Activated CD4-positive, alpha-beta memory T cell treated with anti-CD3 and anti-CD28 coated beads, Interleukin-2, amount 10 ng/mL, durations not matched to agents 7 days and 5 days (primary cell): ENCODE measurements around the gene DAG1. TPM values are rescaled to one million over a fixed set of nuclear protein-coding genes. Genes with fewer than 3 reads are reported as not detected.

Experiments used
- CTCF ChIA-PET: fragments of 350-600 bp; sonication (Branson Sonifier 250); formaldehyde crosslinking; loops from one replicate; lab custom pipeline; 2021; ENCODE audit warnings: antibody characterized with exemption, inconsistent platforms; lab: Charles Lee
- POLR2A ChIA-PET: fragments of 350-600 bp; sonication (Branson Sonifier 250); formaldehyde crosslinking; loops from one replicate; lab custom pipeline; 2021; ENCODE audit warnings: antibody characterized with exemption; lab: Charles Lee
- DNase-seq: peaks from one replicate; pipeline ENCODE4 v3.0.0-alpha.2; 2020
- H3K27ac Mint-ChIP-seq: one replicate; pipeline ENCODE4 v1.8.0; 2021; ENCODE audit warnings: mild to moderate bottlenecking, mixed read lengths
- H3K27me3 Mint-ChIP-seq: one replicate; pipeline ENCODE4 v1.8.0; 2021; ENCODE audit warnings: mixed read lengths
- H3K36me3 Mint-ChIP-seq: one replicate; pipeline ENCODE4 v1.8.0; 2021; ENCODE audit warnings: low read depth, mixed read lengths
- H3K4me1 Mint-ChIP-seq: one replicate; pipeline ENCODE4 v1.8.0; 2021; ENCODE audit warnings: mixed read lengths
- H3K4me3 Mint-ChIP-seq: one replicate; pipeline ENCODE4 v1.8.0; 2021; ENCODE audit warnings: mild to moderate bottlenecking, mixed read lengths
- H3K9me3 Mint-ChIP-seq: one replicate; pipeline ENCODE4 v1.8.0; 2021; ENCODE audit warnings: mixed read lengths
- total RNA-seq, 2 experiments: library from RNA; stranded (reverse); gene quantifications; one replicate each; pipeline ENCODE4 v1.2.3, GENCODE V29; 2021

Gene DAG1
- total RNA-seq, 2 experiments from 2014 or later: 13.8 to 16.5 TPM

DNA sequence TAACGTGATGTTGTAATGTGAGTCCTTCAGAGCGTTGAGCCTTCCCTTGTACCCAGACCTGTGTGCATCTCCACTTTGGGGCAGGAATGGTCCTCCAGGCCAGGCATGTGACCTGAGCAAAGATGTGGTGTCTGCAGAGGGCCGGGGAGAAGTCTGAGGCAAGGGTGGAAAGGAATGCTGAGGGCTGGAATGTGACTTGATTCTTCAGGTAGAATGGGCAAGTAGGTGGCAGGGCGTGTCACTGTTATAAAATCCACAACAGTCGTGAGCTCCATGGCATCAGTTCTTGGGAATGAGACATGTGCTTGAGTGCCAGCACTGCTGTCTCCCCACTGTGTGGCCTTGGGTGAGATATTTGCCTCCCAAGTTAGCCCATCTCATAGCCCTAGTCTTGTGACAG, 60.2 kb downstream of the DAG1 start:
- Mint-ChIP-seq H3K4me3 (no peak overlapping the region), H3K36me3 (peaks cover 28% of the 10 kb centered on the region), H3K4me1 (peaks cover 9% of the 10 kb centered on the region), H3K27ac (no peak overlapping the region), H3K9me3 (no peaks in the 10 kb centered on the region), H3K27me3 (no peaks in the 10 kb centered on the region)
- CTCF ChIA-PET: interaction anchor here (0.7 to 2.8 kb wide), 3 partner anchors 7 to 142 kb away, joined by 3 to 20 read pairs (median 3); no protein-coding TSS in a partner anchor
- POLR2A ChIA-PET: interaction anchor here (0.6 to 1.5 kb wide), 4 partner anchors 7 to 60 kb away, joined by 3 to 4 read pairs (median 3); partner anchors contain the start of gene DAG1
- DNase-seq: no peak

DNA sequence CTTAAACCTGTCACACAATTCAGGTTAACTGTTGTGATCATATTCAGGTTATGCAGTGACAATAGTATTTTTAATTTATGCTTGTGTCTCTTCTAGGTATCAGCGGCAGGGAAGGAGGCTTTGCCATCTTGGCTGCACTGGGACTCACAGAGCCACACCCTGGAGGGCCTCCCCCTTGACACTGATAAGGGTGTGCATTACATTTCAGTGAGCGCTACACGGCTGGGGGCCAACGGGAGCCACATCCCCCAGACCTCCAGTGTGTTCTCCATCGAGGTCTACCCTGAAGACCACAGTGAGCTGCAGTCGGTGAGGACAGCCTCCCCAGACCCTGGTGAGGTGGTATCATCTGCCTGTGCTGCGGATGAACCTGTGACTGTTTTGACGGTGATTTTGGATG, 60.6 kb downstream of the DAG1 start:
- no peak overlapping the region for H3K4me3 Mint-ChIP-seq
- peaks cover 28% of the 10 kb centered on the region for H3K36me3 Mint-ChIP-seq
- no peak for DNase-seq
- POLR2A ChIA-PET: interaction anchor here (0.6 kb wide), 1 partner anchor 26 kb away, joined by 3 read pairs; no protein-coding TSS in a partner anchor
- no peaks in the 10 kb centered on the region for H3K9me3 Mint-ChIP-seq
- H3K27ac Mint-ChIP-seq: no peak overlapping the region
- peaks cover 9% of the 10 kb centered on the region for H3K4me1 Mint-ChIP-seq
- CTCF ChIA-PET: interaction anchor here (2.8 kb wide), 1 partner anchor 9 kb away, joined by 20 read pairs; no protein-coding TSS in a partner anchor
- no peaks in the 10 kb centered on the region for H3K27me3 Mint-ChIP-seq

DNA sequence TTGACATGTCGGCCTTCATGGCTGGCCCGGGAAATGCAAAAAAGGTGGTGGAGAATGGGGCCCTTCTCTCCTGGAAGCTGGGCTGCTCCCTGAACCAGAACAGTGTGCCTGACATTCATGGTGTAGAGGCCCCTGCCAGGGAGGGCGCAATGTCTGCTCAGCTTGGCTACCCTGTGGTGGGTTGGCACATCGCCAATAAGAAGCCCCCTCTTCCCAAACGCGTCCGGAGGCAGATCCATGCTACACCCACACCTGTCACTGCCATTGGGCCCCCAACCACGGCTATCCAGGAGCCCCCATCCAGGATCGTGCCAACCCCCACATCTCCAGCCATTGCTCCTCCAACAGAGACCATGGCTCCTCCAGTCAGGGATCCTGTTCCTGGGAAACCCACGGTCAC, 61.2 kb downstream of the DAG1 start:
- no peak overlapping the region for H3K27ac Mint-ChIP-seq
- POLR2A ChIA-PET: no interaction called here
- CTCF ChIA-PET: interaction anchor here (2.8 kb wide), 1 partner anchor 8 kb away, joined by 20 read pairs; no protein-coding TSS in a partner anchor

DNA sequence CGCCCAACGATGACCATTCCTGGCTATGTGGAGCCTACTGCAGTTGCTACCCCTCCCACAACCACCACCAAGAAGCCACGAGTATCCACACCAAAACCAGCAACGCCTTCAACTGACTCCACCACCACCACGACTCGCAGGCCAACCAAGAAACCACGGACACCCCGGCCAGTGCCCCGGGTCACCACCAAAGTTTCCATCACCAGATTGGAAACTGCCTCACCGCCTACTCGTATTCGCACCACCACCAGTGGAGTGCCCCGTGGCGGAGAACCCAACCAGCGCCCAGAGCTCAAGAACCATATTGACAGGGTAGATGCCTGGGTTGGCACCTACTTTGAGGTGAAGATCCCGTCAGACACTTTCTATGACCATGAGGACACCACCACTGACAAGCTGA, 61.6 kb downstream of the DAG1 start:
- Mint-ChIP-seq H3K36me3 (peaks cover 28% of the 10 kb centered on the region), H3K27me3 (no peaks in the 10 kb centered on the region), H3K4me3 (no peak overlapping the region), H3K27ac (no peak overlapping the region), H3K9me3 (no peaks in the 10 kb centered on the region), H3K4me1 (peaks cover 9% of the 10 kb centered on the region)
- POLR2A ChIA-PET: no interaction called here
- CTCF ChIA-PET: no interaction called here
- DNase-seq: no peak

More for the DNA sequence above, 61.2 kb downstream of the DAG1 start:
- Mint-ChIP-seq H3K4me1 (peaks cover 9% of the 10 kb centered on the region), H3K36me3 (peaks cover 28% of the 10 kb centered on the region), H3K27me3 (no peaks in the 10 kb centered on the region), H3K4me3 (no peak overlapping the region), H3K9me3 (no peaks in the 10 kb centered on the region)
- no peak for DNase-seq

DNA sequence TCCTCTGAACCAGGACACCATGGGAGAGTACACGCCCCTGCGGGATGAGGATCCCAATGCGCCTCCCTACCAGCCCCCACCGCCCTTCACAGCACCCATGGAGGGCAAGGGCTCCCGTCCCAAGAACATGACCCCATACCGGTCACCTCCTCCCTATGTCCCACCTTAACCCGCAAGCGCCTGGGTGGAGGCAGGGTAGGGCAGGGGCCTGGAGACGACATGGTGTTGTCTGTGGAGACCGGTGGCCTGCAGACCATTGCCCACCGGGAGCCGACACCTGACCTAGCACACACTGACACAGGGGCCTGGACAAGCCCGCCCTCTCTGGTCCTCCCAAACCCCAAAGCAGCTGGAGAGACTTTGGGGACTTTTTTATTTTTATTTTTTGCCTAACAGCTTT, 63.0 kb downstream of the DAG1 start:
- Mint-ChIP-seq H3K27ac (no peak overlapping the region), H3K36me3 (peaks cover 24% of the 10 kb centered on the region), H3K9me3 (no peaks in the 10 kb centered on the region), H3K4me3 (no peak overlapping the region), H3K27me3 (no peaks in the 10 kb centered on the region), H3K4me1 (peaks cover 9% of the 10 kb centered on the region)
- no peak for DNase-seq
- CTCF ChIA-PET: no interaction called here
- POLR2A ChIA-PET: no interaction called here

DNA sequence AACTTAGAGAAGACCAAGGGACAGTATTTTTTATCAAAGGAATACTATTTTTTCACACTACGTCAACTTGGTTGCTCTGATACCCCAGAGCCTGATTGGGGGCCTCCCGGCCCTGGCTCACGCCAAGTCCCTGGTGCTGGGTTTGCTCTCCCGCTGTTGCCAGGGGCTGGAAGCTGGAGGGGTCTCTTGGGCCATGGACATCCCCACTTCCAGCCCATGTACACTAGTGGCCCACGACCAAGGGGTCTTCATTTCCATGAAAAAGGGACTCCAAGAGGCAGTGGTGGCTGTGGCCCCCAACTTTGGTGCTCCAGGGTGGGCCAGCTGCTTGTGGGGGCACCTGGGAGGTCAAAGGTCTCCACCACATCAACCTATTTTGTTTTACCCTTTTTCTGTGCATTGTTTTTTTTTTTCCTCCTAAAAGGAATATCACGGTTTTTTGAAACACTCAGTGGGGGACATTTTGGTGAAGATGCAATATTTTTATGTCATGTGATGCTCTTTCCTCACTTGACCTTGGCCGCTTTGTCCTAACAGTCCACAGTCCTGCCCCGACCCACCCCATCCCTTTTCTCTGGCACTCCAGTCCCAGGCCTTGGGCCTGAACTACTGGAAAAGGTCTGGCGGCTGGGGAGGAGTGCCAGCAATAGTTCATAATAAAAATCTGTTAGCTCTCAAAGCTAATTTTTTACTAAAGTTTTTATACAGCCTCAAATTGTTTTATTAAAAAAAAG, 63.9 kb downstream of the DAG1 start:
- DNase-seq: no peak
- POLR2A ChIA-PET: no interaction called here
- Mint-ChIP-seq H3K27me3 (no peaks in the 10 kb centered on the region), H3K27ac (no peak overlapping the region), H3K9me3 (no peaks in the 10 kb centered on the region), H3K4me1 (peaks cover 9% of the 10 kb centered on the region), H3K36me3 (peaks cover 24% of the 10 kb centered on the region), H3K4me3 (no peak overlapping the region)
- CTCF ChIA-PET: no interaction called here

DNA sequence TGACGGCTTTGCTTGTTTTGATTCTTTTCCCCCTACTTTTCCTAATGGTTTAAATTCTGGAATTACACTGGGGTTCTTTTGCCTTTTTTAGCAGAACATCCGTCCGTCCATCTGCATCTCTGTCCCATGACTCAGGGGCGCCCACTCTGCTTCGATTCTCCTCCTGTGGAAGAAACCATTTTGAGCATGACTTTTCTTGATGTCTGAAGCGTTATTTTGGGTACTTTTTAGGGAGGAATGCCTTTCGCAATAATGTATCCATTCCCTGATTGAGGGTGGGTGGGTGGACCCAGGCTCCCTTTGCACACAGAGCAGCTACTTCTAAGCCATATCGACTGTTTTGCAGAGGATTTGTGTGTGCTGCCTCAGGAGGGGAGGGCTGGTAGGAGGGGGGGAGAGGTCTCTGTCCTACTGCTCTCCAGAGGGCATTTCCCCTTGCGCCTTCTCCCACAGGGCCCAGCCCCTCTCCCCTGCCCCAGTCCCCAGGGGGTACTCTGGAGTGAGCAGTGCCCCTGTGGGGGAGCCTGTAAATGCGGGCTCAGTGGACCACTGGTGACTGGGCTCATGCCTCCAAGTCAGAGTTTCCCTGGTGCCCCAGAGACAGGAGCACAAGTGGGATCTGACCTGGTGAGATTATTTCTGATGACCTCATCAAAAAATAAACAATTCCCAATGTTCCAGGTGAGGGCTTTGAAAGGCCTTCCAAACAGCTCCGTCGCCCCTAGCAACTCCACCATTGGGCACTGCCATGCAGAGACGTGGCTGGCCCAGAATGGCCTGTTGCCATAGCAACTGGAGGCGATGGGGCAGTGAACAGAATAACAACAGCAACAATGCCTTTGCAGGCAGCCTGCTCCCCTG, 64.7 kb downstream of the DAG1 start:
- CTCF ChIA-PET: no interaction called here
- Mint-ChIP-seq H3K27me3 (no peaks in the 10 kb centered on the region), H3K36me3 (peaks cover 24% of the 10 kb centered on the region), H3K9me3 (no peaks in the 10 kb centered on the region), H3K4me3 (no peak overlapping the region), H3K27ac (no peak overlapping the region), H3K4me1 (peaks cover 8% of the 10 kb centered on the region)
- POLR2A ChIA-PET: no interaction called here
- no peak for DNase-seq

DNA sequence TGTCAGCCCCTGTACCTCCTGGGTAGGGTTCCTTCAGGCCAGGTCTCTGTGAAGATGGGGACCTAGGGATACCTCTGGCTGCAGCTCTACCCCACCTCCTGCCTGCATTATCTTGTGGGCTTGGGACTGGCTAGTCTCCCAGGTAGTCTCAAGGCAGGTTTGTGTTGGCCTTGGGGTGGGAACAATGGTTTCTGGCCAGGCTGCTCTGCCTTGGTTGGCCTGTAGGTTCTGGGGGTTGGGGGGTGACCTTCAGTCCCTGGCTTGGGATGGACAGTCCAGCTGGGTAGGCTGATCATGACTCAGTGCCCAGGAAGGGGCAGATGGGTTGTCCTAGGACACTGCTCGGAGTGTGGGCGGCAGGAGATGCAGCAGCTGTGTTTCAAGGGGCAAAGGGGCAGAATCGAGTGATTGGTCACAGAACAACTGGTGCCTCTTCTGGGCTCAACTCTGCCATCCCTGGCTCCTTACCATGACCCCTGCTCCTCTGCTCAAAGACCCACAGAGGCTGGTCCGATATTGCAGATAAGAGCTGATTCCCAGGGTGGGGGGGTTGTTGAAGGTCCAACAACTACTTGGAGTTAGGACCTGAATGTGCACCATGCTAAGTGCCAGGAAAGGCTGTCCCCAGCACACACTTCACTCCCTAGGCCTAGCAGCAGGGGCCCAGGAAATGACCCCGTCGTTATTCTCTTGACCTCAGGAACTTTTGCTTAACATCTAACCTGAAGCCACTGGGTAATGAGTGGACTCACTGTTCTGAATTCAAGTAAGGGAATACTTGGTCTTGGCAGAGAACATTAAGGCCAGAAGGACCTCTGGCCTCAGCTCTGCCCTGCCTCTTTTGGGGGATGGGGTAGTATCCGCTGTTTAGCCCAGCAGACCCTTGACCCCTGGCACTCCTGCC, 66.2 kb downstream of the DAG1 start:
- H3K4me1 Mint-ChIP-seq: peaks cover 7% of the 10 kb centered on the region
- no peaks in the 10 kb centered on the region for H3K27me3 Mint-ChIP-seq
- CTCF ChIA-PET: interaction anchor here (1.2 to 5.4 kb wide), 3 partner anchors 12 to 136 kb away, joined by 4 to 247 read pairs (median 9); no protein-coding TSS in a partner anchor
- H3K4me3 Mint-ChIP-seq: no peak overlapping the region
- POLR2A ChIA-PET: no interaction called here
- no peak for DNase-seq
- peaks cover 12% of the 10 kb centered on the region for H3K36me3 Mint-ChIP-seq
- no peak overlapping the region for H3K27ac Mint-ChIP-seq
- H3K9me3 Mint-ChIP-seq: no peaks in the 10 kb centered on the region

DNA sequence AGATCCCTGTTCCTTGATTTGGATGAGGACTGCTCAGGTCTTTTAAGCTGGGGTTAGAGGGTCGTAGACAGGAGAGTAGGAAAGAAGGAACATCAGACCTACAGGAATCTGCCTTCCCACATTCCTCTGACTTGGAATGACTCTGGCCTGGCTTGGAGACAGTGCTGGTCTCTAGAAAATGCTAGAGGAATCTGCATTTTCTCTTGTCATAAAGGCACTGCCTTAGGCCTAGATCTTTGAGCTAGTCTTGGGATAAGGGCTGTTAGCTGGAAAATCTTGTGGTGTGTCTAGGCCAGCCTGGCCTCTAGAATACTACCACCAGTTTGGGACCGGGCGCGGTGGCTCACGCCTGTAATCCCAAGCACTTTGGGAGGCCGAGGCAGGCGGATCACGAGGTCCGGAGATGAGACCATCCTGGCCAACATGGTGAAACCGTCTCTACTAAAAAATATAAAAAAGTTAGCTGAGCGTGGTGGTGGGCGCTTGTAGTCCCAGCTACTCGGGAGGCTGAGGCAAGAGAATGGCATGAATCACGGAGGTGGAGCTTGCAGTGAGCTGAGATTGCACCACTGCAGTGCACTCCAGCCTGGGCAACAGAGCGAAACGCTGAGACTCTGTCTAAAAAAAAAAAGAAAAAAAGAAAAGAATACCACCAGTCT, 66.9 kb downstream of the DAG1 start:
- CTCF ChIA-PET: interaction anchor here (1.0 to 5.4 kb wide), 5 partner anchors 7 to 135 kb away, joined by 3 to 247 read pairs (median 4); no protein-coding TSS in a partner anchor
- no peaks in the 10 kb centered on the region for H3K9me3 Mint-ChIP-seq
- H3K27ac Mint-ChIP-seq: no peak overlapping the region
- H3K27me3 Mint-ChIP-seq: no peaks in the 10 kb centered on the region
- H3K4me1 Mint-ChIP-seq: peaks cover 7% of the 10 kb centered on the region
- H3K4me3 Mint-ChIP-seq: no peak overlapping the region
- DNase-seq: no peak
- POLR2A ChIA-PET: interaction anchor here (1.5 kb wide), 1 partner anchor 8 kb away, joined by 4 read pairs; no protein-coding TSS in a partner anchor
- peaks cover 4% of the 10 kb centered on the region for H3K36me3 Mint-ChIP-seq

DNA sequence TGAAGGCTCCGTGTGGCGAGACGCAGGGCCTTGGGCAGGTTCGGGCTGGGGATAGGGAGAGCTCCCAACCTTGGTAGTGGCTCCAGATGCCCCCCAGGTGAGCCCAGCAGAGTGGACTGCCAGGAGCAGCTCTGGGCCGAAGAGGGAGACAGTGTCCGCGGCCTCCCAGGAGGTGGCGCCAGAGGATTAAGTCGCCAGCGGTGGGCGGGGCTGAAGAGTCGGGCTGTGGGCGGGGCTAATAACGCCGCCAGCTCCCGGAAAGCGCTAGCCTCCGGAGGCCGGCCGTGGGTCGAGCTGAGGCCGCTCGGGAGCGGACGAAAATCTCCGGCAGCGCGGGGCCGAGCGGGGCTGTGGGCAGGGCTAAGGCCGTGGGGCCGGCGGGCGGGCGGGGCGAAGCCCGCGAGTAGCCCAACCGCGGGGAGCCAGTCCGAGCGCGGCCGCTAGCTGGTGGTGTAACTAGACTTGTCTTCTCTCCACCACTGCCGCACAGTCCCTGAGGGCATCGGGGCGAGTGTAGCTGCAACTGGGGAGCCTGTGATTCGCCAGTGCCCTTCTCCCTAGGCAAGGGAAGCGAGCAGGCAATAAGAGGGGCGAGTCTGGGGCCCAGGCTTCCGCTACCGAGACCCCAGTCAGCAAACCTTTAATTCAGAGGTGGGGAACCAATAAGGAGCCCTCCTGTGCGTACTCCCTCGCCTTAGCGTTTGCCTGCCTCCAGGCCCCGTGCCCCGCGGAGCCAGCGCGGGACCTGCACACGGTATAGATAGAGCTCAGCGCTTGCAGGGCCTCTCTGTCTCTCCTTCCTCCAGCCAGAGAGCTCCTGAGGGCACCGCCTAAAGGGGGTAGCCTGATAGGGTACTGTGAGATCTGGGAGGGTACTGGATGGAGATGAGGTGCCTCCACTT, 69.8 kb downstream of the DAG1 start:
- peaks cover 7% of the 10 kb centered on the region for H3K4me1 Mint-ChIP-seq
- H3K9me3 Mint-ChIP-seq: peaks cover 2% of the 10 kb centered on the region
- CTCF ChIA-PET: interaction anchor here (0.5 to 5.4 kb wide), 65 partner anchors 8 to 721 kb away, joined by 3 to 247 read pairs (median 5); partner anchors contain the start of genes AMIGO3, BSN, DAG1 and GMPPB
- peaks cover 16% of the 10 kb centered on the region for H3K27me3 Mint-ChIP-seq
- POLR2A ChIA-PET: interaction anchor here (0.6 to 2.4 kb wide), 19 partner anchors 10 to 315 kb away, joined by 3 to 43 read pairs (median 4); partner anchors contain the start of genes BSN, GMPPB, MST1 and RHOA
- H3K36me3 Mint-ChIP-seq: no peaks in the 10 kb centered on the region
- H3K4me3 Mint-ChIP-seq: peak overlapping the region; percentile 66
- DNase-seq: peak; percentile 92
- no peak overlapping the region for H3K27ac Mint-ChIP-seq

DNA sequence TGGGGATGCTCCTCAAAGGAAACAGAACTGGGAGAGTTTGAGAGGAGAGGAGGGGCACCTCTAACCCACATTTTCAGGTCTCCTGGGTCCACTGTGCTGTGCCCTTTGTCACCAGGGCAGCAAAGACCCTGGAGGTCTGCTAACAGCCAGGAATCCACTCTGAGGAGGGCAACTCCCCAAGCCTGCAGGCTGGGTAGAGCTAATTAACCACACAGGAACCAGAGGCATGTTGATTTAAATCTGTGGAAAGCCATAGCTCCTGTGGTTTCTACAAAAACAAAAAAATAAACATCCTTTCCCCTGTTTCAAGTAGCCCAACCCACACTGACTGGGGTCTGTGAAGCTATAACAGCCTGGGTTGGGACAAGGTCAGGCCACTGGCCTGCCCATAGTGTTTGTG, 82.0 kb downstream of the DAG1 start:
- no peak overlapping the region for H3K4me3 Mint-ChIP-seq
- H3K27ac Mint-ChIP-seq: no peak overlapping the region
- peaks cover 53% of the 10 kb centered on the region for H3K27me3 Mint-ChIP-seq
- POLR2A ChIA-PET: interaction anchor here (1.6 kb wide), 1 partner anchor 11 kb away, joined by 5 read pairs; no protein-coding TSS in a partner anchor
- no peaks in the 10 kb centered on the region for H3K9me3 Mint-ChIP-seq
- peaks cover 29% of the 10 kb centered on the region for H3K4me1 Mint-ChIP-seq
- DNase-seq: no peak
- no peaks in the 10 kb centered on the region for H3K36me3 Mint-ChIP-seq
- CTCF ChIA-PET: interaction anchor here (0.5 to 3.1 kb wide), 3 partner anchors 9 to 120 kb away, joined by 5 to 24 read pairs (median 7); no protein-coding TSS in a partner anchor
